ENCODE measurements around the gene PDZD7.
"Not testable (repeated sequence)": the region's sequence is repeated elsewhere in the genome, so short reads cannot be mapped to it uniquely, and the experiment has no call there.

PDZD7 gene

DNA sequence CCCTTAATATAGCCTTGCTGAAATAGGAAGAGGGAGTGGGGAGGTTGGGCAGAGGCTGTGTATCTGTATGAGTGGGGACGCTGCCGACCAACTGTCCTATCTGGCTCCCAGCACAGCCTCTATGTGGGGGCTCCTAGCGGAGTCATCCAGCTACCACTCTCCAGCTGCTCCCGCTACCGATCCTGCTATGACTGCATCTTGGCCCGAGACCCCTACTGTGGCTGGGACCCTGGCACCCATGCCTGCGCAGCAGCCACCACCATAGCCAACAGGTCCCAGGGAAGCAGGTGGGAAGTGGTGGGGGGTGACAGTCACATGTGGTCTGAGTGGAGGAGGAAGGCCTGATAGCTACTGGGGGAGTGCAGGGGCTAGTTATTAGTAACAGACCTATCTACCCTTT lies 50.2 kb downstream of the PDZD7 start:
- no peak for DNase-seq

DNA sequence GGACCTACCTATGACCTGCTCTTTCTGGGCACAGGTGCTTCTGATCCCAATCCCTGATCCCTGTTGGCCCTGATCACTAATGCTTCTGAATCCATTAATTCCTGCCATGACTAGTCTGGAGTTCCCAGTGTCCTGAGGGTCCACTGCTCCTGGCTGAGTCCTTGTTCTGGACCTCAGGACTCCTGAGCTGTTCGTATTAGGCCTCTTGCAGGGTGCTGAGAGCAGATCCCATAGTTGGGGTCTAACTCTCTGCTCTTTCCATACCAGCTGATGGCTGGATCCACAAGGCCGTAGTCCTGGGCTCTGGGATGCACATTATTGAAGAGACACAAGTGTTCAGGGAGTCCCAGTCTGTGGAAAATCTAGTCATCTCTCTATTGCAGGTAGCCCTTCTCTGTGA lies 50.6 kb downstream of the PDZD7 start:
- no peak for DNase-seq

GRCh38 chr10:100979791-100980272 lies 51.1 kb downstream of the PDZD7 start:
- DNase-seq, result no peak

- no peak for DNase-seq
Observed at GRCh38 chr10:100978901-100979195, 52.1 kb downstream of the PDZD7 start.

- DNase-seq, result no peak
Observed at GRCh38 chr10:100978121-100978900, 52.6 kb downstream of the PDZD7 start.

- DNase-seq, result no peak
Observed at GRCh38 chr10:100977436-100977835, 53.5 kb downstream of the PDZD7 start.

DNA sequence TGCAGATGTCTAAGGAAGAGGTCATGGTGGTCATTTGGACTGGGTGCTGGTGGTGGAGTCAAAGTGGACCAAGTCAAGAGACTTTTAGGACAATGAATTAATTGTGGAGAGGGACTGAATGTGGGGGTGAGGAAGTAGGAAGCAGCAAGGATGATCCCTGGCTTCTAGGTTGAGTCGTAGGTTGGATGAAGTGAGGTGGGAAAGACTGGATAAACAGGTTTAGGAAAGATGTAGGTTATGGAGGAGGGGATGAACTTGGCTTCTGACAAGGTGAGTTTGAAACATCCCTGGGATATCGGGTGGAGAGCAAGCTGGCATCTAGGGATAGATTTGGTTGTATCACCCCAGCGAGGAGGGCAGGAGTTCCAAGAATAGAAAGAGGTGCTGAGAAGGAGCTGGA lies 54.0 kb downstream of the PDZD7 start:
- DNase-seq, result no peak

DNA sequence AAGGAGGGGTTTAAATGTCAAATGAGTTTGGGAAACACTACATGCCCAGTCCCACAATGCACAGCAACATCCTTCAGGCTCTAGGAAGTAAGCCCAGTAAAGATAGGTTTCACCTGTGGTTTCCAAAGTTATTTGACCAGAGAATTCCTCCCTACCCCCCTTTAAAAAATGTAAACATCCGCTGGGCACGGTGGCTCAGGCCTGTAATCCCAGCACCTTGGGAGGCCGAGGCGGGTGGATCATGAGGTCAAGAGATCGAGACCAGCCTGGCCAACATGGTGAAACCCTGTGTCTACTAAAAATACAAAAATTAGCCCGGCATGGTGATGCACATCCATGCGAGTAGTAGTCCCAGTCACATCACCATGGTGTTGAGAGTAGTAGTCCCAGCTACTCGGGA lies 55.5 kb downstream of the PDZD7 start:
- DNase-seq, result not testable (repeated sequence)

DNA sequence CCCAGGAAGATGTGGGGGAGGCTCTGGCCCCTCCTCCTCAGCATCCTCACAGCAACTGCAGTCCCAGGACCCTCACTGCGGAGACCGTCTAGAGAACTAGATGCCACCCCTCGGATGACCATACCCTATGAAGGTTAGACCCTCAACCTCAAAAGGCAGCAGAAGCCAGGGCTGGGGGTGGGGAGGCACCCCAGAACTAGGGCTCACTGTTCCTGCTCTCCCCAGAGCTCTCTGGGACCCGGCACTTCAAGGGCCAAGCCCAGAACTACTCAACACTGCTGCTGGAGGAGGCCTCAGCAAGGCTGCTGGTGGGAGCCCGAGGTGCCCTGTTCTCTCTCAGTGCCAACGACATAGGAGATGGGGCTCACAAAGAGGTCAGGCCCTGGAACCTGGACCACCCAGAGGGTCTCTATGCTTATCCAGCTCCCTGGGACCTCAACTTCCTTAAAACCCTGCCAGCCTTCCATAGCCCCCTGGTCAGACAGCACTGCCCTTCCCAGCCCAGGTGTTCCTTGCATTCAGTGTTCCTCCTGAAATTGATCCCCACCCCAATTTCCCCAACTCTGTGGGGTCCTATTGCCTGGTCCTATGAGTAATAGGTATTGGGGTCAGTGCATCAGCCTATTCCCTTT lies 57.9 kb downstream of the PDZD7 start:
- no peak for DNase-seq

DNA sequence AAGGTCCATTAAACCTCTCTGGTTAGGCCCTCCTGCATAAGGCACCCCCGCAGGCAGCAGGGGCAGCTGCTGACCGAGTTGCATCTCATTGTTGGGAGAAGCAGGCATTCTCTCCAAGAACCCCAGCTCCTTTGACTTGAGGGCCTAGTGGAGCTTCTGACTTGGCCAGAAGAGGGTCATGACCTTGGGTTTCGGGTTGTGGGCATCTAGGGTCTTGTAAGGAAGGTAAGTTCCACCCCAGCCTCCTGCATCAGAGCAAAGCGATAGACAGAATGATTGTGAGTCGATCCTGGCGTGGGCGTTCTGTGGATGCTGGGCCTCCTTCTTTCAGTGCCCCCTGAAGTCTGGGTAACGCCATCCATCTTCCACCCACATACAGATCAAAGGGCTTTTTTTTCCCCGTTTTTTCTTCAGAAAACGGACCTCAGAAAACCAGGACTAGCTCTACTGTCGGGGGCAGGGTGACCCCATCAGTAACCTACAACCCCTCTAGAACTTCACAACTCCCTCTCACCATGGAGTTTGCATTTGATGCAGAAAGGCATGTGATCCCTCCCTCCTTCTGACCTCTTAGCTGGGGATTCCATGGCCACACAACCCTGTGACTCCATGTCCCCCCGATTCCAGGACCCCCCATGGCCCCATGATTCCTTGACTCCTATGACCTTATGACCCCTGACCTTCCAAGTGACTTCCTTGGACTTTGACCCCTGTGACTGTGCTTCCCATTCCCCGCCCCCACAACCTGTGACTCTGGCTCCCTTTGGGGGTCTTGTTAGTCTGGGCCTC lies 58.6 kb downstream of the PDZD7 start:
- no peak for DNase-seq

GRCh38 chr10:100970914-100971811 lies 59.8 kb downstream of the PDZD7 start:
- DNase-seq, result no peak

- DNase-seq, result no peak
Observed at GRCh38 chr10:100970076-100970913, 60.6 kb downstream of the PDZD7 start.

DNA sequence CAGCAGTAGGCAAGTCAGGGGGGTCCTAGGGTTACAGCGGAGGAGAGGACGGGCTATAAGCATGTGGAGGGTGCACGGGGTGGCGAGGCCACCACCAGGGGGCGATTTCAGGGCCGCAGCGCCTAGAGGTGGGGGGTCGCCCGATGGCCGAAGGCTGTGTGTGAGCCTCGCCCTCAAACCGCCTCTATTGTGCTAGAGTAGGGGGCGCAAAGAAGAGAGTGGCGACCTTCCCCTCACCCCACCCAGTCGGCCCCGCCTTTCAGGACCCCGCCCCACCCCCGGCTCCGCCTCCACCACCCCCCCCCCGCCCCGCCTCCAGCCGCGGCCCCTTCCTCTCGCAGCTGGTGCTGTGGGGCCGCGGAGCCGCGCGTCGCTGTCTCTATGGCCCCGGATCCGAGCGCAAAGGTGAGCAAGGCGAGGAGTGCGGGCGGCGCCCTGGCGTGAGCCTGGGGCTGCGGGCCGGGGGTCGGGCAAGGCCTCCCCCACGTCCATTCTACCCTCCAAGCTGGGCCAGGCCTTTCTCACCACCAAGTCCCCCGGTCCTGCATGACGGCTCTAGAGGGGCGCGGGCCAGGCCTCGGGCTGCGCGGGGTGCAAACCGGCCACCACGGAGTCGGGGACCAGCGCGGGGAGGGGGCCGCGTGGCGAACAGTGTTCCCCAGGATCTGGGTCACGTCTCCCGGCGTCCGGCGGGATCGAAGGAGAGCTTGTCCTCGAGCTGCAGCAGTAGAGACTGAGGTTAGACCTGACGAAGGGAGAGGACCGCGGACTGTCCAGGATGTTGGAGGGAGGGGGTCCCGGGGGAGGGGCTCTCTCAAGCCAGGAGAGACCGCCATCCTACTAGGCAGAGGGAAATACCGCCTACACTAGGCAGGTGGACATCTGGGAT lies 61.5 kb downstream of the PDZD7 start, which contains the start of gene SEMA4G:
SEMA4G (plus strand) TSS at position 318 of the 889 bp plus-strand sequence. CDS start 3,409 bp downstream, outside the sequence.
- peak; percentile 60 for DNase-seq

GRCh38 chr10:100968863-100969186 lies 62.1 kb downstream of the PDZD7 start:
- DNase-seq, result no peak

- no peak for DNase-seq
Observed at GRCh38 chr10:100968062-100968736, 62.7 kb downstream of the PDZD7 start.

DNA sequence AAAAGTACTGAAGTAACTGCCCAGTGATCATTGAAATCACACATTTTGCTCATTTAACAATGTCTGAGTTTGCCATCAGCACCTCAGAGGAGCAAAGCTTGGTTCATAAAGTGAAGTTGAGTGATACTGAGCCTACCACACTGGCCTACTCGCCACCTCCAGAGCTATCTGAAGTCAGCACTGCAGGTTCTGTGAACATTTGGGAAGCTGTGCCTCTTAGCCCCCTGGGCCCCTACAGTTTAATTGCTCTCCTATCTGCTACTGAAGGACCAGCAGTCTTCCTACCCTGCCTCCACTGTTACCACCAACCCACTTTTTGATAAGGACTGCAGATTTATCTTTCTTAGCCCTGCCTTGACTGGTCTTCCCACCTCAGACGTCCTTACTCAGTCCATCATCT lies 63.6 kb downstream of the PDZD7 start:
- DNase-seq, result no peak

GRCh38 chr10:100966887-100967286 lies 64.0 kb downstream of the PDZD7 start:
- no peak for DNase-seq

GRCh38 chr10:100965820-100966219 lies 65.1 kb downstream of the PDZD7 start:
- DNase-seq, result no peak

DNA sequence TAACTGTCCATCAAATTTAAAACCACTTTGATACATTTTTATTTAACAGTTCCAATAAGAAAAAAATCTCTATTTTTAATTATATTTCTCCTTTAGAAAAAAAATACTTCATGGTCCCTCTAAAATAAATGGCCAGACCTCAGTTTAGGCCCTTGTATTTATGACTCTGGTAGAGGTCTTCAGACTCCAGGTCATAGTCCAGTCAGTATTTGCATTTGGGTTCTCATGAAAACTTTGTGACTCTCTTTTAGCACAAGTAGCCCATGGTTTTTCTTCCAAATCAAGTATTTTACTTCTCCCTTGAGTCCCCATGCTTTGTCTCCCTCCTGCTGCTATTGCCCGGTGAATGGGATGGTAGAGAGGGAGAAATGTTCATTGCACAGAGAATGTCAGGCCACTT lies 67.1 kb downstream of the PDZD7 start:
- DNase-seq, result no peak
